ENCODE data around the gene MAU2. TPM values are rescaled to one million over a fixed set of nuclear protein-coding genes. Genes with fewer than 3 reads are reported as not detected.

The MAU2 gene
- total and polyA plus RNA-seq, 10 of the 15 experiments (the other 5 are each of a cell fraction or from before 2014, with no cell fraction given), result 1.8 to 47.2 (median 22.1) TPM

DNA sequence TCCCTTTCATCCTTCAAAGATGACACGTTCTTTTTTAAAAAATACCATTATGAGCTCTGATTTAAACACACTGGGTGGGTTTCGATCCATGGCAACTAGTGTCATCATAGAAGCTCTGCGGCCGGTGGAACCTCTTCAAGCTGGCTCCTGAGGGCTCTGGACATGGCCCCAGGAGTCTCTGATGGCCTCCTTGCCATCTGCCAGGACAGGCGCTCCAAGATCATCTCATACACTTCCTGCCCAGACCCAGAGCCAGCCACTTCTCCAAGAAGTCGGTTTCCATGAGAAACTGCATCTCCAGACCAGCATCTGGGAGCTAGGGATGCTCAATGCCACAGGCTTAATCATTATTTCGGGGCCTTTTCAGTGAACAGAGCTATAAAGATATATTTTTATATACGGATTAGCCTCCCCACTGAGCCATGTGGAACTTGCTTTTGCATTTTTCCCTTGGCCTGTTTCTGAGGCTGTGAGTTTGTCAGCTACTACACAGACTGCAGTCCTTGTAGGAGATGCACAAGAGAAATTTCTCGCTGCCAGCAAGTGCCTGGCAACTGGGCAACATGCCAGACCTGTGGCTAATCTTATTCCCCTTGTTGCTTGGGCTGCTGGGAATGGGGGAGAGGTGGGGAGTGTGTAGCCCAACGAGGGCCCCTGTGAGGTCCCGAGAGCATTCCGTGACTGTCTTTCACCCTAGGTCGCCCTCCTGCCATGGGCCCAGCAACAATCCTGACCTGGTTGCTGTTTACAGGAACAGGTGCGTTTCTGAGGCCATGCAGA, 16.3 kb upstream of the MAU2 start:
- H3K36me3 ChIP-seq (ENCODE audit: control insufficient read depth in 2 of 2, insufficient read depth in 2 of 2, low read length in 1 of 2), result peaks cover 13 to 32% of the 10 kb centered on the region in 2 experiments
- H2AFZ ChIP-seq (ENCODE audit: control insufficient read depth, low read depth, low read length), result no peak overlapping the region
- H3K27me3 ChIP-seq (replicated peaks in 1 of 2; ENCODE audit: control insufficient read depth in 2 of 2, insufficient read depth in 2 of 2, low read length in 1 of 2), result no peaks in the 10 kb centered on the region
- H3K27ac ChIP-seq (ENCODE audit: control insufficient read depth, insufficient read depth), result no peak overlapping the region
- ChIA-PET CTCF (interaction anchor here (1.3 kb wide), 1 partner anchor 11 kb away, joined by 6 read pairs; no protein-coding TSS in a partner anchor), POLR2A (no interaction called here), SMC1A (ENCODE audit: uncharacterized antibody, unreplicated experiment) (no interaction called here), RAD21 (ENCODE audit: unreplicated experiment) (no interaction called here)
- ATAC-seq (no peak), FAIRE-seq (no peak), DNase-seq (ENCODE audit: low read depth, low spot score) (no peak)
- intact Hi-C loops (cut with micrococcal nuclease; ENCODE audit: unreplicated experiment), result no loop called here
- H3K9me3 ChIP-seq (replicated peaks; ENCODE audit: control insufficient read depth, insufficient read depth, low read length), result no peaks in the 10 kb centered on the region
- H3K9ac ChIP-seq (ENCODE audit: control insufficient read depth, insufficient read depth, low read length), result no peak overlapping the region
- no peak overlapping the region for H3K4me3 ChIP-seq
- no peak overlapping the region for H3K4me2 ChIP-seq (ENCODE audit: control insufficient read depth, insufficient read depth)
- 97% methylated on average over 14 of the region's 14 CpGs for WGBS (ENCODE audit: insufficient coverage, insufficient replicate concordance, low lambda C conversion rate, missing lambda C conversion rate)
- H3K4me1 ChIP-seq (ENCODE audit: control insufficient read depth, insufficient read depth, low read length), result no peaks in the 10 kb centered on the region
- H3K79me2 ChIP-seq (ENCODE audit: control insufficient read depth, insufficient read depth, low read length), result no peaks in the 10 kb centered on the region
- in situ Hi-C loops (cut with MboI), result no loop called here
- BruUV-seq (replicated peaks), result no TSS peak
- no peak for TF ChIP-seq HDAC2 (IDR thresholded peaks at IDR 0.05)
- TF ChIP-seq, protein P1, sequence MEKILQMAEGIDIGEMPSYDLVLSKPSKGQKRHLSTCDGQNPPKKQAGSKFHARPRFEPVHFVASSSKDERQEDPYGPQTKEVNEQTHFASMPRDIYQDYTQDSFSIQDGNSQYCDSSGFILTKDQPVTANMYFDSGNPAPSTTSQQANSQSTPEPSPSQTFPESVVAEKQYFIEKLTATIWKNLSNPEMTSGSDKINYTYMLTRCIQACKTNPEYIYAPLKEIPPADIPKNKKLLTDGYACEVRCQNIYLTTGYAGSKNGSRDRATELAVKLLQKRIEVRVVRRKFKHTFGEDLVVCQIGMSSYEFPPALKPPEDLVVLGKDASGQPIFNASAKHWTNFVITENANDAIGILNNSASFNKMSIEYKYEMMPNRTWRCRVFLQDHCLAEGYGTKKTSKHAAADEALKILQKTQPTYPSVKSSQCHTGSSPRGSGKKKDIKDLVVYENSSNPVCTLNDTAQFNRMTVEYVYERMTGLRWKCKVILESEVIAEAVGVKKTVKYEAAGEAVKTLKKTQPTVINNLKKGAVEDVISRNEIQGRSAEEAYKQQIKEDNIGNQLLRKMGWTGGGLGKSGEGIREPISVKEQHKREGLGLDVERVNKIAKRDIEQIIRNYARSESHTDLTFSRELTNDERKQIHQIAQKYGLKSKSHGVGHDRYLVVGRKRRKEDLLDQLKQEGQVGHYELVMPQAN (conservative IDR thresholded peaks at IDR 0.05), result no peak
- TF ChIP-seq ZNF207 (IDR thresholded peaks at IDR 0.05; ENCODE audit: borderline replicate concordance), result no peak
- TF ChIP-seq, protein P2, sequence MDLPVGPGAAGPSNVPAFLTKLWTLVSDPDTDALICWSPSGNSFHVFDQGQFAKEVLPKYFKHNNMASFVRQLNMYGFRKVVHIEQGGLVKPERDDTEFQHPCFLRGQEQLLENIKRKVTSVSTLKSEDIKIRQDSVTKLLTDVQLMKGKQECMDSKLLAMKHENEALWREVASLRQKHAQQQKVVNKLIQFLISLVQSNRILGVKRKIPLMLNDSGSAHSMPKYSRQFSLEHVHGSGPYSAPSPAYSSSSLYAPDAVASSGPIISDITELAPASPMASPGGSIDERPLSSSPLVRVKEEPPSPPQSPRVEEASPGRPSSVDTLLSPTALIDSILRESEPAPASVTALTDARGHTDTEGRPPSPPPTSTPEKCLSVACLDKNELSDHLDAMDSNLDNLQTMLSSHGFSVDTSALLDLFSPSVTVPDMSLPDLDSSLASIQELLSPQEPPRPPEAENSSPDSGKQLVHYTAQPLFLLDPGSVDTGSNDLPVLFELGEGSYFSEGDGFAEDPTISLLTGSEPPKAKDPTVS (IDR thresholded peaks at IDR 0.05; ENCODE audit: low read depth, low read length), result no peak
- TF ChIP-seq SPI1 (IDR thresholded peaks at IDR 0.05; ENCODE audit: borderline replicate concordance, insufficient read depth, low read depth, low read length), result no peak
- TF ChIP-seq SMAD5 (IDR thresholded peaks at IDR 0.05; ENCODE audit: low read depth), result no peak
- no peak for TF ChIP-seq EP300 (IDR thresholded peaks at IDR 0.05; ENCODE audit: borderline replicate concordance in 1 of 2, control insufficient read depth in 1 of 2, low read depth in 2 of 2, low read length in 2 of 2)
- H4K20me1 ChIP-seq (ENCODE audit: control insufficient read depth, insufficient read depth), result no peaks in the 10 kb centered on the region
